GM18526 (cell line): Measurements from ENCODE around the gene RNF112.

Experiments used
- POLR2A ChIP-seq: IDR thresholded peaks from 3 replicates; pipeline ENCODE4 v1.6.1; 2011; ENCODE audit not compliant: insufficient read length; ENCODE audit errors: extremely low read depth

RNF112 gene

DNA sequence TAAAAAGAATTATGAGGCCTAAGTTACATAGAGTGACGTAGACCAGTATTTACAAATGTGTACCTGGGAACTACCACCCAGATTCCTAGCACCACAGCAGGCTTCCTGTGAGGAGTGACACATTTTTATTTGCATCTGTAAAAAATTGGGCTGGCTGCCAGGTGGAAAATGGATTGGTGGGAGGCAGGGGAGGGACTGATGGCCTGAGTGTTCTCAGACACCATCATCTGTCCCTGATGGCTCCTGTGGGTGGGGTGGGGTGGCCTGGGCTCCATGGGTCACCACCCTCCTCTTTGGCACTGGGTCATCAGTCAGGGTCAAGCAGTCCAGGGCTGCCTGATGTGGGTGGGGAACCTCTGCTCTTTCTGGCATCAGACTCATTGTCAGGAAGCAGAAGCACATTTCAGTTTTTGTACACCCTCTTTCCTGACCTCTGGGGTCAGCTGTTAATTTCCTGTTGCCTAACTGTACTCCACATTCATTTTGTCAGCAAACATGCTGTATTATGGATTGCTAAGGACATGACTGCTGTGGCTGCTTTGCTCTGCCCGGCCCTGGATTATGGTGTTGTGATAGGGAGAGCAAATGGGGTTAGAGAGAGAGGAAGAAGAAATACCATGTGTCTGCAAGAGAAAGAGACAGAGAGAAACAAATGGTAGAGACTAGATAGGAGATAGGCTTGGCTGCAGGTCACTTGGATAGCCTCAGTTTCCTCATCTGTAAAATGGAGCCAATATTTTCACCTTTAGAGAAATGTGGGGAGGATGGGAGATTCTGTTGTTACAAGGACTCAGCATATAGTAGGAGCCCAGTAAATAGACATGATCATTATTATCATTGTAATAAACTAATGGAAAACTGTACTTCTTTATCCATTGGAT, 12.5 kb upstream of the RNF112 start:
- no peak for TF ChIP-seq POLR2A

DNA sequence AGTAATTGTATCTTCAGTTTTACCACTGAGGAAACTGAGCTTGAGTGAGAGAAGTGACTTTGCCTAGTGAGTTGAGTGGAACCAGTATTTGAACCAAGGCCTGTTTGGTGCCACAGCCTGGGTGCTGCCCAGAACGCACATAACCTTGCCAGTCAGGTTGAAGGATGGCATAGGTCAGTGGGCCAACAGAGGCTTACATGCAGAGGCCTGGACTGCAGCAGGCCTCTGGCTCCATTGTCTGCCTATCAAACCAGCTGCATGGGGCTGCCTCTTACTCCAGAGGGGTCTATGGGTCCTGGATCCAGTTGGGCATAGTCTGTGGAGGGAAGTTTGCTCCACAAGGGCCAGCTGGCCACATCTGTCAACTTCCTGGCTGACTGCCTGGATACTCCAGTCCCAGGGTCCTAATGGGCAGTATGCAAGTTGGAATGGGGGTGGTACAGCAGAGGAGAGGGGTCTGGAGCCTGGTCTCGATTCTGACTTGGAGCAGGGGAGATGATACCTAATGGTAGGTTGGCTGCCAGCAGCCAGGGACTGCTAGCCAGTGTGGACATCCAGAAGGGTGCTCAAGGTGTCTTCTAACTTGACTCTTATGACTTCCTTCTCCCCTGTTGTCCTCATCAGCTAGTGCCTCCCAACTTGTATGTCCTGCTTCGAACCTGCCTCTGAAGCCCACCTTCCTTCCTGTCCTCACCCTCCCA, 11.1 kb upstream of the RNF112 start:
- no peak for TF ChIP-seq POLR2A

- no peak for TF ChIP-seq POLR2A
These were observed 9.6 kb upstream of the RNF112 start for GRCh38 chr17:19401321-19402010.

- no peak for TF ChIP-seq POLR2A
These were observed 8.9 kb upstream of the RNF112 start for GRCh38 chr17:19402171-19402570.

GRCh38 chr17:19403021-19403420, 8.0 kb upstream of the RNF112 start:
- TF ChIP-seq POLR2A, result no peak

GRCh38 chr17:19404264-19404663, 6.8 kb upstream of the RNF112 start:
- TF ChIP-seq POLR2A, result no peak

DNA sequence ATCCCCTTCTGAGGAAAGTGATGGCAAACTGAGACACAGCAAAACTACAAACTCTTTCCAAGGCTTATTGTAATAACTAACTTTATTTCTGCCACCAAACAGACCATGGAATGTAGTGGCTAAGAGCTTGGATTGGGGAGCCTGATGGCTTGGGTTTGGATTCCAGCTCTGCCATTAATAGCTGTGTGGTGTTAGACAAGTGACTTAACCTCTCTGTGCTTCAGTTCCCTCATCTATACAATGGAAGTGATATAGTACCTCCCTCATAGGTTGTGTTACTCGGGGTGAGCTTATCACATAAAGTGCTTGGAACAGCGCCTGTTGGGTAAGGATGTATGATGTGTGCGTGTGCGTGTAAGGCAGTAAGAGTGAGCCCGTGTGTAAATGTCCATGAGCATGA, 5.9 kb upstream of the RNF112 start:
- TF ChIP-seq POLR2A, result no peak

- TF ChIP-seq POLR2A, result no peak
These were observed 3.3 kb upstream of the RNF112 start for GRCh38 chr17:19407601-19408345.

GRCh38 chr17:19408346-19408710, 2.7 kb upstream of the RNF112 start:
- no peak for TF ChIP-seq POLR2A

GRCh38 chr17:19409066-19409465, 2.0 kb upstream of the RNF112 start:
- no peak for TF ChIP-seq POLR2A

GRCh38 chr17:19409509-19409908, 1.5 kb upstream of the RNF112 start:
- TF ChIP-seq POLR2A, result no peak

GRCh38 chr17:19410091-19410490, 941 bp upstream of the RNF112 start:
- TF ChIP-seq POLR2A, result no peak

GRCh38 chr17:19411631-19412030, 599 bp downstream of the RNF112 start:
- no peak for TF ChIP-seq POLR2A

DNA sequence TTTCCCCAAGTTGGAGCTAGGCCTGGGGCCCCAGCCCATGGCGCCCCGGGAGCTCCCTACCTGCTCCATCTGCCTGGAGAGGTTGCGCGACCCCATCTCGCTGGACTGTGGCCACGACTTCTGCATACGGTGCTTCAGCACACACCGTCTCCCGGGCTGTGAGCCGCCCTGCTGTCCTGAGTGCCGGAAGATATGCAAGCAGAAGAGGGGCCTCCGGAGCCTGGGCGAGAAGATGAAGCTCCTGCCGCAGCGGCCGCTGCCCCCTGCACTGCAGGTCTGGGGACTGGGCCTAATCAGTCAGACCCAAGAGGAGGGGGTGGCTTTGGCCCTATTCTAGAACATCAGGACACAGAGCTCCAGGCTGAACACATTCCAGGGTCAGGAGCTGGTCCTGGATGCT, 1.5 kb downstream of the RNF112 start:
- TF ChIP-seq POLR2A, result no peak

- no peak for TF ChIP-seq POLR2A
These were observed 2.0 kb downstream of the RNF112 start for GRCh38 chr17:19412984-19413383.
